Measurements from ENCODE around the gene CD2BP2.
"Not testable (repeated sequence)": the region's sequence is repeated elsewhere in the genome, so short reads cannot be mapped to it uniquely, and the experiment has no call there.

The CD2BP2 gene

DNA sequence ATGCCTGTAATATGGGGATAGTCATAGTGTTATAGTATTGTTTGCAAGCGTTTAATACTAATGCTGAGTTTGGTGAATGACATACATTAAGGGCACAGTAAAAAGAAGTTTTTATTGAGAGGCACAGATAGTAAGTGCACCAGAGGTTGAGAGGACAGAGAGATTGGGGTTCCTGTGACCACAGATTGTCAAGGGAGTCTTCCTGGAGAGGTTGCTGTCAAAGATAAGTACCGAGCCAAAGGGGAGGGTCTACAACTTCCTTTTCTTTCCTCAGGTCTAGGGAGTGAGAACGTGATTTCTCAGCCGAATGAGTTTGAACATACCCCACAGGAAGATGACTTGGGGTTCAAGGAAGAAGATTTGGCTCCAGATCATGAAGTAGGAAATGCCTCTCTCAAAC, 41.9 kb upstream of the CD2BP2 start:
- TF ChIP-seq, protein P1, sequence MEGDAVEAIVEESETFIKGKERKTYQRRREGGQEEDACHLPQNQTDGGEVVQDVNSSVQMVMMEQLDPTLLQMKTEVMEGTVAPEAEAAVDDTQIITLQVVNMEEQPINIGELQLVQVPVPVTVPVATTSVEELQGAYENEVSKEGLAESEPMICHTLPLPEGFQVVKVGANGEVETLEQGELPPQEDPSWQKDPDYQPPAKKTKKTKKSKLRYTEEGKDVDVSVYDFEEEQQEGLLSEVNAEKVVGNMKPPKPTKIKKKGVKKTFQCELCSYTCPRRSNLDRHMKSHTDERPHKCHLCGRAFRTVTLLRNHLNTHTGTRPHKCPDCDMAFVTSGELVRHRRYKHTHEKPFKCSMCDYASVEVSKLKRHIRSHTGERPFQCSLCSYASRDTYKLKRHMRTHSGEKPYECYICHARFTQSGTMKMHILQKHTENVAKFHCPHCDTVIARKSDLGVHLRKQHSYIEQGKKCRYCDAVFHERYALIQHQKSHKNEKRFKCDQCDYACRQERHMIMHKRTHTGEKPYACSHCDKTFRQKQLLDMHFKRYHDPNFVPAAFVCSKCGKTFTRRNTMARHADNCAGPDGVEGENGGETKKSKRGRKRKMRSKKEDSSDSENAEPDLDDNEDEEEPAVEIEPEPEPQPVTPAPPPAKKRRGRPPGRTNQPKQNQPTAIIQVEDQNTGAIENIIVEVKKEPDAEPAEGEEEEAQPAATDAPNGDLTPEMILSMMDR (conservative IDR thresholded peaks at IDR 0.05; ENCODE audit: control insufficient read depth, insufficient read depth, low read depth, low read length): no peak
- H3K4me3 ChIP-seq (ENCODE audit: control insufficient read depth, low read depth, low read length): no peak overlapping the region
- DNase-seq (ENCODE audit: low read depth): no peak

DNA sequence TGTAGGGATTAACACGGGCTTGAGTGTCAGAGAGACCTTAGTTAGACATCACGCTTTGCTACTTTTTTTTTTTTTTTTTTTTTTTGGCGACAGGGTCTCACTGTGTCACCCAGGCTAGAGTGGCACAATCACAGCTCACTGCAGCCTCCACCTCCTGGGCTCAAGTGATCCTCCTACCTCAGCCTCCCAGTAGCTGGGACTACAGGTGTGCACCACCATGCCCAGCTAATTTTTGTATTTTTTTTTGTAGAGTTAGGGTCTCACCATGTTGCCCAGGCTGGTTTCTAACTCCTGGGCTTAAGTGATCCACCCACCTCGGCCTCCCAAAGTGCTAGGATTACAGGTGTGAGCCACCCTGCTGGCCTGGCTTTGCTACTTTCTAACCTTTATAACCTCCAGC, 41.5 kb upstream of the CD2BP2 start:
- DNase-seq (ENCODE audit: low read depth); H3K4me3 ChIP-seq (ENCODE audit: control insufficient read depth, low read depth, low read length): not testable (repeated sequence)

DNA sequence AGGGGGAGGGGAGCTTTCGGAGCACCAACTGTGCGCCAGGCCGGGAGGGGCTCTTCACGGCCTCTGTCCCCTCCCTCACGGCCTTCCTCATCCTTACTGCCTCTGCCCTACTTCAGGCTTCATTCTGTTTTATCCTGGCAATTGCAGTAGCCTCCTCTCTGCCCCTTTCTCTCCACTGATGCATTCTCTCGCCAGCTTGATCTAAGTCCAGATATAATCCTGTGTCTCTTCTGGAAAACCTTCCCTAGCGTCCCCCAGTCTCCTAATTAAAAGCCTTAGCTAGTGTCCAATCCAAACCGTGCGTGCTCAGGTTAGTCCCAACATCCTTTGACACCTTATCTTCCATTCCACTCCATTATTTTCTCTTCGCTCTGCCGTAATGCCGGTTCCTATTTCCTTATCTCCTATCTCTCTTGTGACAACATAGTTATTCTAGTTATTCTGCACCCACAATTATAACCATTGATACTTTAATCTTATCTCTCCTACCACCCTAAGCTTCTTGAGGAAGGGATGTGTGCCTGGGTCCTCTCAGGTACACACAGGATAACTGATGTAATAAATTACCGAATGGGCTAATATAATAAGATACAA, 41.0 kb upstream of the CD2BP2 start:
- no peak for DNase-seq (ENCODE audit: low read depth)
- TF ChIP-seq, protein P1 (conservative IDR thresholded peaks at IDR 0.05; ENCODE audit: control insufficient read depth, insufficient read depth, low read depth, low read length): no peak

DNA sequence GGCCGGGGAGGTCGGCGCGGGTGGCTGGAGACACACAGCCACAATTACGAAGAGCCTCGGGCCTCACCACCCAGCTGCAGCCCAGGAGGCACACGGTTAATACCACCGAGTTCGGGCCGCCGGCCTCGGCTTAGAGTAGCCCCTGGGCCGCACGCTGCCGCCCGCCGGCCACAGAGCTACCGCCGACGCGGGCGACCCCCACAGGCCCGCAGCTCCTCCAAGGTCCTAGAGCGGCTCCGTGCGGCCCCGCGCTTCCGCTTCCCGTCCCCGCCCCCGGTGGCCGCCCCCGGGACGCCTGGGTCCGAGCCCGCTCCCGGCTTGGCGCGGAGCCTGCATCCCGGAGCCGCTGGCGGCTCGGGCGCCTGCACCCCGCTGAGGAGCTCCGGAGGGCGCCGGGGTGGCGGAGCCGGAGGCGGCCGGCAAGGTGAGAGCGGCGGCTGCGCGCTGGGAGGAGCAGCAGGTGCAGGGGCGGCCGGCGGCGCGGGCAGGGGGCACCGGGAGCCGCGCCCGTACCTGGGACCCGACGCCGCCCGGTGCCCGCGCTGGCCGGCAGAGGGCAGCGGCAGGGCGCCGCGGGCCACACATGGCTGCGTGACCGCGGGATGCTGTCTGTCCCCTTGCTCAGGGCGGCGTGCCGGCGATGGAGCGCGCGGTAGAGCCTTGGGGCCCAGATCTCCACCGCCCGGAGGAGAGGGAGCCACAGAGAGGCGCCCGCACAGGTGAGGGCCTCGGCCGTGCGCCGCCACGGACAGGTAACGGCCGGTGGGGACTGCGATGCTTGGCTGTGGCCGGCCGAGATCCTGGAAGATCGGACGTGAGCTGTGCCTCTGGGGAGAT, 40.3 kb upstream of the CD2BP2 start, which contains the start of gene ZNF48:
ZNF48 (plus strand) TSS at position 266 of the 837 bp plus-strand sequence; CDS start at position 641, 375 bp downstream.
- TF ChIP-seq, protein P1 (conservative IDR thresholded peaks at IDR 0.05; ENCODE audit: control insufficient read depth, insufficient read depth, low read depth, low read length): no peak
- DNase-seq (ENCODE audit: low read depth): peak; percentile 73
- peak within 1 kb of the TSS; percentile 69 for H3K4me3 ChIP-seq (ENCODE audit: control insufficient read depth, low read depth, low read length)

More for the DNA sequence above, 41.0 kb upstream of the CD2BP2 start:
- H3K4me3 ChIP-seq (ENCODE audit: control insufficient read depth, low read depth, low read length): peak overlapping the region; percentile 69

DNA sequence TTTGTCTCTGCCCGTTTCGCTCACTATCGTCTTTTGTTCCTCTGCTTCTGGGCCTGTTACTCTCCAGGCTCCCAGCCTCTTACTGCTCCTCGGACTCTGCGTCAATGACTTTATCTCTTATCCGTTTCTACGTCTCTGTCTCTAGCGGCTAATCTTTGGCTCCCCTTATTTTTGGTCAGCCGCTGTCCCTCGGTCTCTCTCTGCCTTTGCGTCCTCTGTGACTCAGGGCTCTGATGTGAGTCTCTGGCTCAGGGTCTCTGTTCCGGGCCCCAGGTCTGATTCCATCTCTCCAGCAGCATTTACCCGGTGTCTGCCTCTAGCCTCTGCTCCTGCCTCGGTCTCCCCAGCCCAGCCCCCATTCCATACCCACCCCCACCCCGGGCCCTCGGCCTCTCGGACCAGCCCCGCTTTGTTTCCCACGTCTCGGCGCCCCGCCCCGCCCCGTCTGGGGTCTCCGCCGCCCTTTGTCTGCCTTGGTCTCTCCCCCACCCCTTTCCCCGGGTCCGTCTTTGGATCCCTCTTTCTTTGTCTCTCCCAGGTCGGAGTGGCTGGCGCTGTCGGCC, 39.6 kb upstream of the CD2BP2 start:
- peak overlapping the region; percentile 69 for H3K4me3 ChIP-seq (ENCODE audit: control insufficient read depth, low read depth, low read length)
- TF ChIP-seq, protein P1 (conservative IDR thresholded peaks at IDR 0.05; ENCODE audit: control insufficient read depth, insufficient read depth, low read depth, low read length): no peak
- no peak for DNase-seq (ENCODE audit: low read depth)

DNA sequence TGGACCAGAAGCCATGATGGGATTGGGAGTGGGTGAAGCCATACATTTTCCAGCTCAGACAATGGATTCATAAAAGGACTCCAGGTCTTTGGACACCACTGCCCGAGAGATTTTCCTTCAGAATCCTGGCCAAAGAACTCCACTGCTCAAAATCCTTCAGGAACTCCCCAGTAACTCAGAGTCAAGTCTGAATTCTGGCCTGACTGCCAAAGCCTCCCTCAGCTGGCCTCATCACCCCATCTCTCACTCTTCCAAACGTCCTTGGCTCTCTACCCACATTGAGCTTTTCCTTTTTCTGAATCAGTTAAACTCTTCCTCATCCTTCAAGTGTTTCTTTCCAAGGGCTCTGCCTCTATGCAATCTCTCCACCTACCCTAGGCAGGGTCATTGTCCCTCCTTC, 28.4 kb upstream of the CD2BP2 start:
- no peak for DNase-seq (ENCODE audit: low read depth)
- no peak overlapping the region for H3K4me3 ChIP-seq (ENCODE audit: control insufficient read depth, low read depth, low read length)
- TF ChIP-seq, protein P1 (conservative IDR thresholded peaks at IDR 0.05; ENCODE audit: control insufficient read depth, insufficient read depth, low read depth, low read length): no peak
